HT1080 (cell line): ENCODE data around the gene LRRC58. TPM values are rescaled to one million over a fixed set of nuclear protein-coding genes. Genes with fewer than 3 reads are reported as not detected.
"Not testable (repeated sequence)": the region's sequence is repeated elsewhere in the genome, so short reads cannot be mapped to it uniquely, and the experiment has no call there.

ENCODE experiments used
- DNase-seq: peaks from one replicate; pipeline ENCODE4 v3.0.0-alpha.2; 2015; ENCODE audit warnings: low read depth
- polyA plus RNA-seq, 2 experiments: library from polyadenylated mRNA; depleted of rRNA; stranded (reverse); fragments of >200 nt; gene quantifications; 2 replicates each; pipeline ENCODE4 v1.2.3, GENCODE V29; 2015
- total RNA-seq: library from RNA; depleted of rRNA; stranded (reverse); fragments of >200 nt; shearing (Covaris generic); gene quantifications from 2 replicates; pipeline ENCODE4 v1.2.3, GENCODE V29; 2014; rRNA removed

The LRRC58 gene
- 50.5 and 56.3 TPM in 2 replicates for total RNA-seq
- 40.5 and 54.9 TPM in 2 replicates for polyA plus RNA-seq (2015; cell fraction: cytosol; rRNA removed)
- polyA plus RNA-seq (2015; cell fraction: nucleus; rRNA removed) = 26.3 and 29.4 TPM in 2 replicates

DNA sequence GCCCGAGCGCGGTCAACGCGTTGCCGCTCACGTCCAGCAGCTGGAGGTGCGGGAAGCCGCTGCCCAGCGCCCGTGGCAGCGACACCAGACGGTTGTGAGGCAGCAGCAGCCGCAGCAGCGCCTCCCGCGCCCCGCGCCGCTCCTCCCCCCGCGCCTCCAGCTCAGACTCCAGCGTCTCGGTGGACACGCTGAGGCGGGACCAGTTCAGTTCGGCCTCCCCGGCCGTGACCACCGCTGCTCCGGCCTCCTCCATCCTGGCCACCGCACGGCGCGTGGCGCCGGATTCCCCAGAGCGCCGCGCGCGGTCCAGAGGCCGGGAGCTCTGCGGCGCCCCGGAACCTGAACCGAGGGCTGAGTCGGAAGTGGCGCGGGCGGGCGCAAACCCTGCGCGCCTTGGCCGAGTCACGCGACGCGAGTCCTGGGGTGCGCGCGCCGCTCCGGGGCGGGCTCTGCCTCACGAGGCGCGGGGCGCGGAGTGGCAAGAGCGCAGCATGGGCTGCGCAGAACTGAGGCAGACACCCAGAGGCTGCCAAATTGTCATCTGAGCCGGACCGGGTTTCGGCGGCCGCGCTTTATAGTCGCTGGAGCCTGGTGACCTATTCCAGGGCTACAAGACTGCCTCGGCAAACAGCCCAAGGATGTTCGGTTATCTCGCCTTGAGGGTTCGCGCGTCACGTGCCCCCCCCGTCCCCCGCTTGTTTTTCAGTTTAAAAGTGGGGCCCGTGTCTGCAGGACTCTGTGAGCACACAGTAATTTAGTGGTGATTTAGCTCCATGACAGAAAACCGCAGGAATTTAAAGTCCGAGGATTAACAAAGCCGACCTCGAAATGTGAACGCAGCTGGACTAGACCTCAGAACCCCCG, at the start of gene LRRC58:
Gene LRRC58, minus strand, starts transcription at position 364 of the 864 bp plus-strand sequence. Its CDS starts 111 bp downstream, at position 253.
- peak; percentile 96 for DNase-seq

DNA sequence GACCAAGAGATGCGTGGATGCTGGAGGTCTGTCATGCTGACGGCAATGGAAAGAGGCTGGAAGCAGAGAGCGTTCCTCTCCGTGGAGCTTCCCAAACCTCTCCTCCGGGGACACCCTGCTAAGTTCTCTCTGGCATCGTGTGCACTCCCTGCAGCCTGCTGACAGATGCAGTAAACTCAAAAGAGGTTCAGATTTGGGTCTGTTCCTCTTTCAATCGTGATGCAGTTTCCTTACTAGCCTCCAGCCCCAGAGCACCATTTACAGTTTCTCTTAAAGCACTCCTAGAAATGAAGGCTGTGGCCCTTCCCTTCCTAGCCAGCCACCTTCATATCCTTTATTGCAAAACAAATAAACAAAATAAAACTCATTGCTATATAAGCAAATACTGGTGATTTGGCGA, 47.3 kb upstream of the LRRC58 start:
- DNase-seq = no peak

DNA sequence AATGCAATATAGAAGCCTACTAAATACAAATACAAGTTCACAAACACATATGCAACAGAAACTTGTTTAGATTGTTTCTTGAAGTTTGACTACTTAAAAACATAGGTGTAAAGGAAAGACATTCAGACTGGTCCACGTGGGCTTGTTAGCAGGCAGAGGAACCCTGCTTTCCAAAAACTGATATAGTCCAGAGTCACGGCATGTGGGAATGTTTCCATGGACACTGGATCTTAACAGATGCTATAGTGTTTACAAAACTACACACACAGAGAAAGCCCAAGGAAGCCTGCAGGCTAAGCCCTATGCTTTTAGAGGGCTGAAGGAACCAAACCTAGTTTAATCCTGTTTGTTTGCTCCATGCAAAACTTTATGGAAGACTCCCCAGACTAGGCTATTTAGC, 45.2 kb upstream of the LRRC58 start:
- no peak for DNase-seq

DNA sequence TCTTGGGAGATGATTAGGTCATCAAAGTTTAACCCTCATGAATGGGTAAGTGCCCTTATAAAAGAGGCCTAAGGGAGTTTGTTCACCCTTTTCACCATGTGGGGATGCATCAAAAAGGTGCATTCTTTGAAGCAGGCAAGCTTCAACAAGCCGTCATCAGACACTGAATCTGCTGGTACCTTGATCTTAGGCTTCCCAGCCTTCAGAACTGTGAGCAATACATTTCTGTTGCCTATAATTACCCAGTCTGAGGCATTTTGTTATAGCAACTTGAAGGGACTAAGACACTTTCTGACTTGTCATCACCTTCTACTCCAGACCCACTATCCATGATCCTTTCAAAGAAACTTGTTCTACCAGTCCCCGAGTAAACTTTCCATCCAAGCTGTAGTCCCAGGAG, 44.6 kb upstream of the LRRC58 start:
- no peak for DNase-seq

DNA sequence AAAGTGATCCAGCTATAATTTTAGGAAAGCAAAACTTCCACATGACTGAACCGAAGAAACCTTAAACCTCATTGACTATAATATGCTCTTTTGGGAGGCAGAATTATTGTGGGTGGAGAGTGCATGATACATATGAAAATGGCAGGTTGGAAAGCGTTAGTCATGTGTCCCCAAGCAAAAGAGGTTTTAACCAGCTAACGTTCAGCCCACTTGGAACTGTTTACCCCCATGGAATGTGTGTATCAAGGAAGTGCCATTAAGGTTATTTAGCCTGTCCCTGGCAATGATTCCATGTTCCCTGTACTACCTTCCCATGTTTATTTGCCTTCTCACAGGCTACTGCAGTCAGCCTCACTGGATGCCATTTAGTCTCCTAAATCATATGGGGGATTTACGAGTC, 44.1 kb upstream of the LRRC58 start:
- DNase-seq = no peak

DNA sequence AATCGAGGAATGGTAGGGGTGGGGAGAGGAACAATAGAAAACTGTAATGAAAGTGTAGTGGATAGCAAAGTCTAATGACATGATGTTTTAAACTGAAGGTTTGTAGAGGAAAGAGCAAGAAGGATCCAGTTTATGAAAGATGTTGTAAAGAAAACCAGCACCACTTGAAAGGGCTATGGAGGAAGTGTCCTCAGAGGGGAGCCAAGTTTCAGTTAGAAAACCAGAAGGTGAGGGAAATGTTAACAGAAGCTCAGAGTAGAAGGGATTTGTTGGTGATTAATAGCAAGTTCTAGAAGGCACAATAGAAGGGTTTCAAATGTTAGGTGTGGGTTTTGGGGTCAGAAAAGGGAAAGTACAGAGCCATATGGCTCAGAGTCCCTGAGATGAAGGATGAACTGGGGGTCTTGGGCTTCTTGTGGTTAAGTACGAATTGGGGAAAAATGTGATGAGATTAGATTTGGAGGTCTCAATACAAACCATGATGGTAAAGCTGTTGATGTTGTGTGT, 33.8 kb upstream of the LRRC58 start:
- no peak for DNase-seq

DNA sequence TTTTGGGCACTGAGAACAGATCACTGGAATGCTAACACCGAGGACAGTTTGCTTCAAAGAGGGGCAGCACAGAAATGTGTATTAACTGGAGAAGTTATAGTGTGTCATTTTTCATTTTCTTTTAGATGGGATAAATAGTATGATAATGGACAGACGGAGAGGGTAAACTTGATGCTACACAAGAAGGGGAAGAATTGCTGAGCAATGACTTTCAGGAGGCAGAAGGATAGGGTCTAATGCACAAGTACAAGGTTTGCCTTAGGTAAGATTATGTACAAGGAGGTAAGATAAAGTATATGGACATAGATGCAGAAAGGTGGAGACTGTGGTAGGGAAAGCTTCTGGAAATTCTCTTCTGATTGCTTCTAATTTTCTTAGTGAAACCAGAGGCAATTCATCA, 32.3 kb upstream of the LRRC58 start:
- DNase-seq = no peak

DNA sequence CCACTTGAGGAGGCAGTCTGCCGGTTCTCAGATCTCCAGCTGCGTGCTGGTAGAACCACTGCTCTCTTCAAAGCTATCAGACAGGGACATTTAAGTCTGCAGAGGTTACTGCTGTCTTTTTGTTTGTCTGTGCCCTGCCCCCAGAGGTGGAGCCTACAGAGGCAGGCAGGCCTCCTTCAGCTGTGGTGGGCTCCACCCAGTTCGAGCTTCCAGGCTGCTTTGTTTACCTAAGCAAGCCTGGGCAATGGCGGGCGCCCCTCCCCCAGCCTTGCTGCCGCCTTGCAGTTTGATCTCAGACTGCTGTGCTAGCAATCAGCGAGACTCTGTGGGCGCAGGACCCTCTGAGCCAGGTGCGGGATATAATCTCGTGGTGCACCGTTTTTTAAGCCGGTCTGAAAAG, 28.8 kb upstream of the LRRC58 start:
- not testable (repeated sequence) for DNase-seq

DNA sequence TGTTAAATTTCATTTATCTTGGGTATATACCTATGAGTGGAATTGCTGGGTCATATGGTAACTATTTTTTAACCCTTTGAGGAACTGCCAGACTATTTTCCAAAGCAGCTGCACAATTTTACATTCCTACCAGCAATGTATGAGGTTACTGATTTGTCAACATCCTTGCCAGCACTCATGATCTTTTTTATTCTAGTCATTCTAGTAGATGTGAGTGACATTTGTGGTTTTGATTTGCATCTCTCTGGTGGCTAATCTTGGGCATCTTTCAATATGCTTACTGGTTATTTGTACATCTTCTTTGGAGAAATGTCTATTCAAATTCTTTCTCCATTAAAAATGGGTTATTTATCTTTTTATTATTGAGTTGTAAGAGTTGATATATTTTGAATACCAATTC, 21.3 kb upstream of the LRRC58 start:
- no peak for DNase-seq

DNA sequence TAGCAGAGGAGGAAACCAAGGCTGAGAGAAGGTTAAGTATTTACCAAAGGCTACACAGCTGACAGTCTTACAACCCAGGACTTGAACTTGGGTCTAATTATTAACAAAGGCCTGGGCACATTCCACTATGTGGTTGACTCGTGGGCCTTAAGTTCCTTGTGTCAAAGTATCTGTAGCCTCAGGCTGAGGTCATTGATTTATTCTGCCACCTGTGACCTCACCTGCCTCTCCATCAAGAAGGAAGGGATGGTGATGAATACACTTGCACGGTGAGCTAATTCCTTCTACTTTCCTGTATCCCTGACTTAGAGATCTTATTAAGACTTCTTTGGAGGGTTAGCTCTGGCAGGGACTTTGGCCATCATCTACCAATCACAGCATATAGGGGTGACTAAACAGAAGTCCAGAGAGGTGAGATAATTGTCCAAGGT, 19.9 kb upstream of the LRRC58 start:
- no peak for DNase-seq

DNA sequence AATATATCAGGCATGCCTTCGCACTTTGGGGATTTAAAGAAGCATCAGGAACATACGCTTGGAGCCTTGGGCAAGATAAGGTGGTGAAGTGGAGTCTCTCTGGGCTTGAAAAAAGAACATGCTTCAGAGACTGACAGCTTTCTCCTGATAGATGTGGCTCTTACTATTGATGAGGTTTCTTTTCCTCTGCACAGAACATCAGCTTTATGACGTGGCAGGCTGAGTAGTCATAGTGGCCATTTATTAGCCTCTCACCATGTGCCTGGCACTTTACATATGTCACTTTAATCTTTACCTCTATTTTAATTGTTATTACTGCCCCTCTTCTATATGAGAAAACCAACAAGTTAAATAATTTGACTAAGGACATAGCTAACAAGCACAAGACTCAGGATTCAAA, 19.0 kb upstream of the LRRC58 start:
- DNase-seq = no peak

DNA sequence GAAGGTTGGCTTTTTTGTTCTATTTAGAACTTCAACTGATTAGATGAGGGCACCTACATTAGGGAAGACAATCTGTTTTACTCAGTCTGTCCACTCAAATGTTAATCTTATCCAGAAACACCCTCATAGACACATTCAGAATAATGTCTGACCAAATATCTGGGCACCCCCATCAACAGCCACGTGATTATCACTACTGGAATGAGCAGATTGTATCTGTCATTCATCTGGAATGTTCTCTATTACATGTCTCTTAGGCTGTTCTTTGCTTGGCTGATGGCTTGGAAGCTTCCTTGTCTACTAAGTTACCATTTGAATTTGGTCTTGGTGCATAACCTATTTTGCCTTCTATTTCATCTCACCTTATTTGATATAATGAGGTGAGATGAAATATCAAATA, 15.7 kb upstream of the LRRC58 start:
- no peak for DNase-seq

DNA sequence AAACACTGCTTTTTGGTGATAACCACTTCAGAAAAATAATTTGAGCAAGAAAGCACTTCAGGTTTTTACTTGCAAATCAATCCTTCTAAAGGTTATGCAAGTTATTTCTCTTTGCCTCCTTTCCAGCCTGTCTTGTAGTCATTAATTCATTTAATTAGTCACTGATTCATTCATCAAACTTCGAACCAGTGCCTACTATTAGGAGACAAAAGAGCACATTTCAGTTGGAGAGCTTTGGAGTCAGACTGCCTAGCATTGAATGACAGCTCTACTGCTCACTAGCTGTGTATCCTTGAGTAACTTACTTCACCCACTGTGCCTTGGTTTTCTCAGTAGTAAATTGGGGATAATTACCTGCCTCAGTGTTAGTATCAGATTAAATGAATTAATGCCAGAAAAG, 14.9 kb upstream of the LRRC58 start:
- no peak for DNase-seq

DNA sequence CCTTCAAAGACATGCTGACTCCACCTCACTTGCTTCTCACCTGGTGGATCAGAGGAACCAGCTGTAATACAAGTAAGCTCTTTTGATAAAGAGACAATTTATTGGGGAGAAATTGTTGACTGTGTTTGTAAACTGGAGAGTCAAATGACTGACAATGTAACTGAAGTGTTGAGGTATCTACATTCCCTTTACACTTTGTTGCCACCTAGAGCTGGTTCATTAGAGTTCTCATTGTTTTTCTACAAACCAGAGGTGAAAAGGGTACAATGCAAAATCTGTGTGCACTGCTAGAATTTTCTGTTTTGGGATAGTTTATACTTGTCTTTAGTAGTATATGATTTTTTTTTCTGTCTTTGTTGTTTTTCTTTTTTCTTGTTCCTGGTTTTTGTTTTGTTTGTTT, 8.7 kb upstream of the LRRC58 start:
- no peak for DNase-seq

DNA sequence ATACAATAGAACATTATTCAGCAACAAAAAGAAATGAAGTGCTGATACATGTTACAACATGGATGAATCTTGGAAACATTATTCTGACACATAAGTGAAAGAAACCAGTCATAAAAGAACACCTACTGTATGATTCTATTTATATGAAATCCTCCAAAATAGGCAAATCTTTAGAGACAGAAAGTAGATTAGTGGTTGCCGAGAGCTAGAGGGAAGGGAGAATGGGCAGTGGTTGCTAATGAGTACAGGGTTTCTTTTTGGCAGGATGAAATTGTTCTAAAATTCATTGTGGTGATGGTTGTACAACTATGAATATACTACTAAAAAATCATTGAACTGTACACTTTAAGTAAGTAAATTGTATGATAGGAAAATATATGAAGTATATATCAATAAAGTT, 6.3 kb upstream of the LRRC58 start:
- DNase-seq = no peak

DNA sequence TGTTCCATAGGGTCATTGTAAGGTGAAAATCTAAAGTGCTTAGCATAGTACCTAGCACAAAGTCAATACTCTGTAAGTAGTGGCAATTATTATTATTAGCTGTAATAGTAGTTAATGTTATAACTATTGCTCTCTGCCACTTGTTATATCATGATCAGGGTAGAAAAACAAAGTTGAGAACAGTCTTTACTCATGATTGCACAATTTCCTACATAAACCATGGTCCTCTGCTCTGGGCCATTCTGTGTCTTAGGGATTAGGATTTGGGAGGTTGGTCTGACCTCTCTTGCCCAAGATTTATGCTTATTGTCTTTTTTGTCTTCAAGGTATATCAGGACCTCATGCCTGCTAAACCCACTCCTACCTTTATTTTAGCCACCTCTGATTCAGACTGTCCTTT, 4.3 kb upstream of the LRRC58 start:
- no peak for DNase-seq

DNA sequence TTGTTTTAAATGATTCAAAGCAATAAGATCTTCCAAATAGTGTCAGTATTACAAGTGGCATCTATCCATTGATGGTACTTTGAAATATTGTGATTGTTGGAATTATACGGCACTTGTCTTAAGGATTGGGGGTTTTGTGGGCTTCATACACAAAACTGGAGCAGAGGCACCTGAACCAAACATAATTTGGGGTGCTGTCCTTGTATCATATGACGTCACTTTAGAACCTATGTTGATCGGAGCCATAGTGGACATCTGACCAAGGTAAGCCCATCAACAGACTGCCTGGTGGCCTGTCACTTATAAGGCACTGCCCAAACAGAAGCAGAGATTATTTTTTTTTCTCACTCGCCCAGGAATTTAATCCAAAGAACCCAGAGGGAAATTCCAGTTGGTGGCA, 2.9 kb upstream of the LRRC58 start:
- no peak for DNase-seq

DNA sequence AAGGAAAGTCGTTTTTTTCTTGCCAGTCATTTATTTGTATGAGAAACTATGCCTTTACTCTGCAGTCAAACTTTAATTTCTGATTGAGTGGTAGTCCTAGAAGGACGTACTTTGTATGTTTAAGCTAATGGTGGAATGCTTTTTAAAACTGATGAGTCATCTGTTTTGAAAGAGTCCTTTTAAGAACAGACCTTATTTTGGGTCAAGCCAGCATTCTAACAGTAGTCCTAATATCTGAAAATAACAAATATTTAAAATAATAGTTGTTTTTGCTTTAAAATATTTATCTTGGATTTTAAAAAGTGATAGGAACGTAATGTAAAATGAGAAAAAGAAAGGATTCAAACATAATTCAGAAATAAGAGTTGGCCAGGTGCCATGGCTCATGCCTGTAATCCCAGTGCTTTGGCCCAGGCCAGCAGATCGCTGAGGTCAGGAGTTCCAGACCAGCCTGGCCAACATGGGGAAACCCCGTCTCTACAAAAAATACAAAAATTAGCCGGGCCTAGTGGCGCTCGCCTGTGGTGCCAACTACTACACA, 1.3 kb upstream of the LRRC58 start:
- peak; percentile 63 for DNase-seq

DNA sequence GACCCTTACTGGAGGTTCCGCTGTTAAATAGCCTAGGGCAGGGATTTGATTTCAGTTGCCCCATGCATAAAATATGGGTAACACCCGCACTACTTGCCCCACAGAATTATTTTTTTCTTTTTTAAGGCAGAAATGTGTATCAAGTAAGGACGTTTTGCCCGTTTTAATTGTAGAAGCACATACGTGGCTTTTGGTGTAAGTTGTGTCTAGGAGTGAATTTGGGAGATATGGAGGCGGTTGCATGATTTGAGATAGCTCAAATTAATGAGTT, 636 bp upstream of the LRRC58 start:
- no peak for DNase-seq

DNA sequence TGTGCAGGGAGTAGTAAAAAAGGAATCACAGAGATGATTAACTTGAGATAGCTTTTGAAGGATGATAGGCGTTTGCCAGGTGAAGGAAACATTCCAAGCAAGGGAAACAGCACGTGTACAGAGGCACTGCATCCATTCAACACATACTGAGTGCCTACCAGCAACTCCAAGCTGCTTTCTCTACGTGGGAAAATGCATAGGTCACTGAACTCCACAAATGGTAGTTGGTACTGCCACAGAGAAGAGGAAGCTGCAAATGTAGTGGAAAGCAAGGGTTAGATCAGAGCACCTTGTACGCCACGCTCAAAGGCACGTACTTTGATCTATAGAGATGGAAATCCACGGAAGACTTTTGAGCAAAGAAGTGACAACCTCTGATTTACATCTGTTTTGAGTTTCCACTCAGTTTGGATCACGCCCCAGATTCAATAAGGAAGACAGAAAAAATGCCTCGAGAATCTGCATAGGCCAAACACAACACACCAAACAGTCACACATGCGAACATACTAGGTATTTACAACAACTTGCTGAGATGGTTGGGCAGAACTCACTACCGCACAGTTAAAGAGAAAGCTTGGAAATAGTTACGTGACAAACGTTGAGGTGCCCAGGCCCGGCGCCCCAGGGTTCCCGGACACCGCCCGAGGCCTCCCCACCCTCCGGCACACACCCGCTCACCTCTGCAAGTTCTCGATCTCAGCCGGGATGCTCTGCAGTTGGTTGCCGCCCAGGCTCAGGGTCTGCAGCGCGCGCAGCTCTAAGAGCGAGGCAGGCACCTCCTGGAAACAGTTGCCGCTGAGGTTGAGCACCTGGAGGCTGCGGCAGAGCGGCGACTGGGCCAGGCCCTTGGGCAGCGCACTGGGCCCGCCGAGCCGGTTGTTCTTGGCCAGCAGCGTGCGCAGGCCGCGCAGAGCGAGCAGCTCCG, 826 bp downstream of the LRRC58 start:
- DNase-seq = peak; percentile 13

DNA sequence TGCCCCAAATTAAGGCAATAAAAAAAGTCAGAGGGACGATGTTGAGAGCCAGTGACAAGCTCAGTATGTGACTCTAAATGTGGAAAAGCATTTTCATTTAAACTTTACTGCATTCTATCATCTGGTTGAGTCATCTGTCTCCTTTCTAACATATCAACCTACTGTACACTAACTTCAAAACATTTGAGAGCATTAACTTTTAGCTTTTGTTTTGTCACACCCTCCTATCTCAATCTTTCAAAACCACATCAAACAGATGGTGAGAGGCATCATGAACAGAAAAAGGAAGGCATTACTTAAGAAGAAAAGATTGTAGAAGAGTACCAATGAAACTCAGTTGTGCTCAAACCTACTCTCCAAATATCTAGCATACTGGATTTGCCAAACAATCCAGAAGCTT, 4.8 kb downstream of the LRRC58 start:
- DNase-seq = no peak
